ENCODE data around the gene ZC3H14.

Gene ZC3H14

GRCh38 chr14:88669346-88669745 lies 106.5 kb downstream of the ZC3H14 start:
- no peak for TF ChIP-seq CTCF (IDR thresholded peaks at IDR 0.05)
- no peak overlapping the region for H3K27ac ChIP-seq
- no peak overlapping the region for H3K4me3 ChIP-seq
- no peak for DNase-seq (ENCODE audit: low spot score)

All from coronary artery (tissue), 2 donors.